OCI-LY1 (cell line): ENCODE results near the gene ACVR2A.

Experiments
- H2AFZ ChIP-seq: fragments of 200-600 bp; sonication (generic), shearing (Covaris generic); 2 replicates; pipeline ENCODE4 v1.6.0; 2014; ENCODE audit warnings: antibody characterized with exemption, mild to moderate bottlenecking, low read length
- H3F3A ChIP-seq: fragments of 200-600 bp; sonication (generic), shearing (Covaris generic); 2 replicates; pipeline ENCODE4 v1.6.0; 2014; ENCODE audit warnings: mild to moderate bottlenecking, antibody characterized with exemption, low read length, moderate library complexity; ENCODE audit not compliant: insufficient read depth
- H3K27ac ChIP-seq: fragments of 200-600 bp; sonication (generic); 2 replicates; pipeline ENCODE4 v1.5.1; 2014; ENCODE audit warnings: low read length, mixed run types, mild to moderate bottlenecking, low read depth; ENCODE audit not compliant: poor library complexity, severe bottlenecking
- H3K27me3 ChIP-seq: fragments of 200-600 bp; sonication (generic); 2 replicates; pipeline ENCODE4 v1.6.0; 2014; ENCODE audit warnings: antibody characterized with exemption, mild to moderate bottlenecking, low read length, moderate library complexity; ENCODE audit not compliant: insufficient read depth
- H3K36me3 ChIP-seq: fragments of 200-600 bp; sonication (generic); 2 replicates; pipeline ENCODE4 v1.6.1; 2014; ENCODE audit warnings: mild to moderate bottlenecking, antibody characterized with exemption, low read length, moderate library complexity, mixed read lengths; ENCODE audit not compliant: insufficient read depth
- H3K4me1 ChIP-seq: fragments of 200-600 bp; sonication (generic); 2 replicates; pipeline ENCODE4 v1.5.1; 2014; ENCODE audit warnings: mild to moderate bottlenecking, low read length, moderate library complexity; ENCODE audit not compliant: insufficient read depth, severe bottlenecking
- H3K4me2 ChIP-seq: fragments of 200-600 bp; sonication (generic), shearing (Covaris generic); 2 replicates; pipeline ENCODE4 v1.6.1; 2014; ENCODE audit warnings: low read length
- H3K4me3 ChIP-seq: fragments of 200-600 bp; sonication (generic); 2 replicates; pipeline ENCODE4 v1.5.1; 2014; ENCODE audit warnings: low read length, low read depth, mild to moderate bottlenecking, mixed read lengths; ENCODE audit not compliant: poor library complexity, severe bottlenecking
- H3K79me2 ChIP-seq: fragments of 200-600 bp; shearing (Covaris generic); 2 replicates; pipeline ENCODE4 v1.6.1; 2016; ENCODE audit warnings: mixed run types, low read length, mixed read lengths; ENCODE audit not compliant: insufficient read depth
- H3K9ac ChIP-seq: fragments of 200-600 bp; sonication (generic), shearing (Covaris generic); 2 replicates; pipeline ENCODE4 v1.6.1; 2014; ENCODE audit warnings: mild to moderate bottlenecking, low read length, mixed read lengths
- H3K9me2 ChIP-seq: fragments of 200-600 bp; sonication (generic), shearing (Covaris generic); 2 replicates; pipeline ENCODE4 v1.6.1; 2014; ENCODE audit warnings: low read depth, mild to moderate bottlenecking, low read length, mixed read lengths
- H3K9me3 ChIP-seq: fragments of 200-600 bp; shearing (Covaris generic); 2 replicates; pipeline ENCODE4 v1.6.1; 2014; ENCODE audit warnings: low read length, mixed read lengths
- H4K20me1 ChIP-seq: fragments of 200-600 bp; sonication (generic), shearing (Covaris generic); 2 replicates; pipeline ENCODE4 v1.6.0; 2016; ENCODE audit warnings: mild to moderate bottlenecking, low read length; ENCODE audit not compliant: insufficient read depth
- EZH2 ChIP-seq: fragments of 200-600 bp; sonication (generic), shearing (Covaris generic); IDR thresholded peaks from 2 replicates; pipeline ENCODE4 v1.8.0; 2017; ENCODE audit warnings: borderline replicate concordance, mixed run types, mild to moderate bottlenecking, antibody characterized with exemption, low read length, moderate library complexity, mixed read lengths
- TF ChIP-seq, protein P1 (sequence below): fragments of 200-600 bp; sonication (generic), shearing (Covaris generic); IDR thresholded peaks from 2 replicates; pipeline ENCODE4 v1.5.1; 2017; ENCODE audit warnings: mild to moderate bottlenecking, antibody characterized with exemption, low read length, moderate library complexity, mixed read lengths

The ACVR2A gene

GRCh38 chr2:147850838-147851237, 6.0 kb downstream of the ACVR2A start:
- H2AFZ ChIP-seq = no peak overlapping the region
- no peak overlapping the region for H3K27ac ChIP-seq
- TF ChIP-seq, protein P1, sequence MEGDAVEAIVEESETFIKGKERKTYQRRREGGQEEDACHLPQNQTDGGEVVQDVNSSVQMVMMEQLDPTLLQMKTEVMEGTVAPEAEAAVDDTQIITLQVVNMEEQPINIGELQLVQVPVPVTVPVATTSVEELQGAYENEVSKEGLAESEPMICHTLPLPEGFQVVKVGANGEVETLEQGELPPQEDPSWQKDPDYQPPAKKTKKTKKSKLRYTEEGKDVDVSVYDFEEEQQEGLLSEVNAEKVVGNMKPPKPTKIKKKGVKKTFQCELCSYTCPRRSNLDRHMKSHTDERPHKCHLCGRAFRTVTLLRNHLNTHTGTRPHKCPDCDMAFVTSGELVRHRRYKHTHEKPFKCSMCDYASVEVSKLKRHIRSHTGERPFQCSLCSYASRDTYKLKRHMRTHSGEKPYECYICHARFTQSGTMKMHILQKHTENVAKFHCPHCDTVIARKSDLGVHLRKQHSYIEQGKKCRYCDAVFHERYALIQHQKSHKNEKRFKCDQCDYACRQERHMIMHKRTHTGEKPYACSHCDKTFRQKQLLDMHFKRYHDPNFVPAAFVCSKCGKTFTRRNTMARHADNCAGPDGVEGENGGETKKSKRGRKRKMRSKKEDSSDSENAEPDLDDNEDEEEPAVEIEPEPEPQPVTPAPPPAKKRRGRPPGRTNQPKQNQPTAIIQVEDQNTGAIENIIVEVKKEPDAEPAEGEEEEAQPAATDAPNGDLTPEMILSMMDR = no peak
- no peak for TF ChIP-seq EZH2
- H3K9ac ChIP-seq = no peak overlapping the region
- H4K20me1 ChIP-seq = no peaks in the 10 kb centered on the region
- no peaks in the 10 kb centered on the region for H3K79me2 ChIP-seq
- no peak overlapping the region for H3K4me3 ChIP-seq
- H3K4me2 ChIP-seq = no peak overlapping the region
- H3K4me1 ChIP-seq = peaks cover 6% of the 10 kb centered on the region
- no peaks in the 10 kb centered on the region for H3K9me3 ChIP-seq
- H3K27me3 ChIP-seq = no peaks in the 10 kb centered on the region
- no peaks in the 10 kb centered on the region for H3F3A ChIP-seq
- no peaks in the 10 kb centered on the region for H3K36me3 ChIP-seq
- H3K9me2 ChIP-seq = no peaks in the 10 kb centered on the region

GRCh38 chr2:147851244-147851930, 6.6 kb downstream of the ACVR2A start:
- H3K9ac ChIP-seq = no peak overlapping the region
- no peaks in the 10 kb centered on the region for H3F3A ChIP-seq
- no peak overlapping the region for H2AFZ ChIP-seq
- no peaks in the 10 kb centered on the region for H3K9me2 ChIP-seq
- no peaks in the 10 kb centered on the region for H4K20me1 ChIP-seq
- H3K27ac ChIP-seq = no peak overlapping the region
- no peaks in the 10 kb centered on the region for H3K27me3 ChIP-seq
- no peak overlapping the region for H3K4me3 ChIP-seq
- no peaks in the 10 kb centered on the region for H3K9me3 ChIP-seq
- no peak for TF ChIP-seq EZH2
- TF ChIP-seq, protein P1 = no peak
- no peak overlapping the region for H3K4me2 ChIP-seq
- peaks cover under 1% of the 10 kb centered on the region for H3K4me1 ChIP-seq
- H3K79me2 ChIP-seq = no peaks in the 10 kb centered on the region
- H3K36me3 ChIP-seq = no peaks in the 10 kb centered on the region

GRCh38 chr2:147854557-147855134, 9.8 kb downstream of the ACVR2A start:
- Histone ChIP-seq H4K20me1 (no peaks in the 10 kb centered on the region), H3K27ac (no peak overlapping the region), H3K9me2 (no peaks in the 10 kb centered on the region), H3K79me2 (no peaks in the 10 kb centered on the region), H3K4me2 (no peak overlapping the region), H3K4me3 (no peak overlapping the region), H3K9ac (no peak overlapping the region), H3K36me3 (no peaks in the 10 kb centered on the region), H3K27me3 (no peaks in the 10 kb centered on the region), H3F3A (no peaks in the 10 kb centered on the region), H3K9me3 (no peaks in the 10 kb centered on the region), H2AFZ (no peak overlapping the region), H3K4me1 (no peaks in the 10 kb centered on the region)
- TF ChIP-seq, protein P1 = no peak
- TF ChIP-seq EZH2 = no peak
